Liver (tissue), 9 donors: Measurements from ENCODE around the gene OFD1. TPM values are rescaled to one million over a fixed set of nuclear protein-coding genes. Genes with fewer than 3 reads are reported as not detected.

Experiments used
- DNase-seq: peaks from one replicate; pipeline ENCODE4 v3.0.0-alpha.2; 2017; ENCODE audit warnings: low spot score
- H3K27ac ChIP-seq, 2 donors: one replicate each; pipeline ENCODE4 v1.7.0; 2013; ENCODE audit warnings: inconsistent platforms in 2 of 2, low read length in 2 of 2, control low read depth in 1 of 2, low read depth in 1 of 2, mild to moderate bottlenecking in 1 of 2
- H3K27me3 ChIP-seq, 4 donors: one replicate each; pipeline versions ENCODE4 v1.6.1 to v1.7.0; 2013; ENCODE audit warnings: low read length in 3 of 4, inconsistent platforms in 1 of 4, mild to moderate bottlenecking in 1 of 4, moderate library complexity in 1 of 4; ENCODE audit not compliant: control insufficient read depth in 4 of 4, insufficient read depth in 4 of 4
- H3K36me3 ChIP-seq, 4 donors: one replicate each; pipeline versions ENCODE4 v1.6.1 to v1.7.0; 2013; ENCODE audit warnings: low read length in 3 of 4, mild to moderate bottlenecking in 3 of 4, low read depth in 1 of 4, moderate library complexity in 1 of 4; ENCODE audit not compliant: control insufficient read depth in 4 of 4, insufficient read depth in 3 of 4
- H3K4me1 ChIP-seq, 4 donors: one replicate each; pipeline versions ENCODE4 v1.6.1 to v1.7.0; 2013; ENCODE audit warnings: low read length in 3 of 4, mild to moderate bottlenecking in 3 of 4, moderate library complexity in 1 of 4; ENCODE audit not compliant: control insufficient read depth in 4 of 4, insufficient read depth in 4 of 4
- H3K4me3 ChIP-seq, 3 donors: one replicate each; pipeline versions ENCODE4 v1.6.1 to v1.7.0; 2013; ENCODE audit warnings: low read length in 3 of 3, control low read depth in 1 of 3, low read depth in 1 of 3, mild to moderate bottlenecking in 1 of 3
- H3K9ac ChIP-seq, 2 donors: one replicate each; pipeline ENCODE4 v1.7.0; 2013; ENCODE audit warnings: low read length in 2 of 2, mild to moderate bottlenecking in 2 of 2, moderate library complexity in 2 of 2, control low read depth in 1 of 2, low read depth in 1 of 2
- H3K9me3 ChIP-seq, 4 donors: one replicate each; pipeline versions ENCODE4 v1.6.1 to v1.7.0; 2013; ENCODE audit warnings: low read length in 3 of 4; ENCODE audit not compliant: control insufficient read depth in 4 of 4
- ATF3 ChIP-seq: IDR thresholded peaks from 2 replicates; pipeline ENCODE4 v1.6.1; 2016; ENCODE audit warnings: antibody characterized with exemption
- EGR1 ChIP-seq, 2 donors: IDR thresholded peaks; 2 replicates each; pipeline ENCODE4 v1.6.1; 2016 to 2018; ENCODE audit warnings: antibody characterized with exemption in 2 of 2, low read depth in 2 of 2
- FOXA1 ChIP-seq: IDR thresholded peaks from 2 replicates; pipeline ENCODE4 v1.6.1; 2016; ENCODE audit warnings: antibody characterized with exemption
- FOXA2 ChIP-seq: IDR thresholded peaks from 2 replicates; pipeline ENCODE4 v1.6.1; 2016; ENCODE audit warnings: antibody characterized with exemption
- GABPA ChIP-seq, 2 donors: IDR thresholded peaks in 1 of 2; conservative IDR thresholded peaks in 1 of 2; 2 replicates each; pipeline ENCODE4 v1.6.1; 2016; ENCODE audit warnings: antibody characterized with exemption in 2 of 2, mild to moderate bottlenecking in 1 of 2, moderate library complexity in 1 of 2
- HNF4A ChIP-seq, 2 donors: conservative IDR thresholded peaks; 2 replicates each; pipeline ENCODE4 v1.6.1; 2016; ENCODE audit warnings: antibody characterized with exemption in 2 of 2, mild to moderate bottlenecking in 2 of 2
- HNF4G ChIP-seq: IDR thresholded peaks from 2 replicates; pipeline ENCODE4 v1.6.1; 2016; ENCODE audit warnings: antibody characterized with exemption
- JUND ChIP-seq, 2 donors: IDR thresholded peaks; 2 replicates each; pipeline ENCODE4 v1.6.1; 2016; ENCODE audit warnings: antibody characterized with exemption in 2 of 2
- NR2F2 ChIP-seq: IDR thresholded peaks from 2 replicates; pipeline ENCODE4 v1.6.1; 2016; ENCODE audit warnings: antibody characterized with exemption
- RAD21 ChIP-seq, 2 donors: IDR thresholded peaks; 2 replicates each; pipeline ENCODE4 v1.6.1; 2016; ENCODE audit warnings: antibody characterized with exemption in 2 of 2, mild to moderate bottlenecking in 2 of 2
- REST ChIP-seq: IDR thresholded peaks from 2 replicates; pipeline ENCODE4 v1.6.1; 2016; ENCODE audit warnings: antibody characterized with exemption, mild to moderate bottlenecking
- RXRA ChIP-seq, 2 donors: IDR thresholded peaks; 2 replicates each; pipeline ENCODE4 v1.6.1; 2017 to 2018; ENCODE audit warnings: antibody characterized with exemption in 2 of 2, mild to moderate bottlenecking in 1 of 2
- SP1 ChIP-seq: IDR thresholded peaks from 2 replicates; pipeline ENCODE4 v1.6.1; 2018; ENCODE audit warnings: antibody characterized with exemption, mild to moderate bottlenecking
- YY1 ChIP-seq: IDR thresholded peaks from 2 replicates; pipeline ENCODE4 v1.6.1; 2016; ENCODE audit warnings: antibody characterized with exemption, mild to moderate bottlenecking
- WGBS: extraction: QIAGEN DNeasy Blood & Tissue Kit; methylation state at CpG from one replicate; pipeline ENCODE4 v1.1.7; 2013; 5-methylcytosine and 5-hydroxymethylcytosine counted together
- polyA plus RNA-seq, 2 donors: library from polyadenylated mRNA; stranded (reverse) in 1 of 2; unstranded in 1 of 2; fragments of 200-250 nt in 1 of 2; fragments of >200 nt in 1 of 2; fragmentation: Nextera tagmentation in 1 of 2; extraction: Ambion mirVana in 1 of 2; gene quantifications; one replicate each; pipeline versions ENCODE4 v1.2.1 to v1.2.3, GENCODE V29; 2013 to 2015
- total RNA-seq, 2 donors: library from RNA; depleted of rRNA; stranded (reverse); fragments of >200 nt; gene quantifications; one replicate each; pipeline ENCODE4 v1.2.3, GENCODE V29; 2014
- TF ChIP-seq, protein P1 (sequence below): IDR thresholded peaks from 2 replicates; pipeline ENCODE4 v1.6.1; 2016; ENCODE audit warnings: antibody characterized with exemption
- TF ChIP-seq, protein P2 (sequence below): IDR thresholded peaks from 2 replicates; pipeline ENCODE4 v1.6.1; 2016; ENCODE audit warnings: antibody characterized with exemption
- TF ChIP-seq, protein P3 (sequence below): fragments of 150-350 bp; IDR thresholded peaks from 2 replicates; pipeline ENCODE4 v1.5.1; 2017; ENCODE audit warnings: improper control_type of control experiment, low read depth, low read length; ENCODE audit not compliant: missing input control
- donor health status: healthy.
- donor health status: healthy.
- donor health status: healthy.
- donor health status: healthy.
- donor health status: healthy.

OFD1 gene
- total and polyA plus RNA-seq, 4 donors = 2.9 to 15.7 (median 9.6) TPM

GRCh38 chrX:13780868-13781427 lies 46.4 kb downstream of the OFD1 start:
- DNase-seq = no peak
- Histone ChIP-seq H3K9ac (no peak overlapping the region), H3K36me3 (peaks cover 0 to 4% (median 0%) of the 10 kb centered on the region in 4 donors), H3K4me1 (no peaks in the 10 kb centered on the region), H3K4me3 (no peak overlapping the region), H3K27ac (no peak overlapping the region), H3K9me3 (peaks cover 0 to 2% (median 0%) of the 10 kb centered on the region in 4 donors), H3K27me3 (no peaks in the 10 kb centered on the region)
- WGBS = 78% methylated on average over 7 of the region's 7 CpGs
- TF ChIP-seq RAD21 (IDR thresholded peaks at IDR 0.05) = no peak
- TF ChIP-seq GABPA (IDR thresholded peaks at IDR 0.05 in 1 of 2, conservative IDR thresholded peaks at IDR 0.05 in 1 of 2) = no peak
- no peak for TF ChIP-seq NR2F2
- no peak for TF ChIP-seq HNF4G
- TF ChIP-seq FOXA1 = no peak
- no peak for TF ChIP-seq REST
- TF ChIP-seq JUND (IDR thresholded peaks at IDR 0.05) = no peak

- Histone ChIP-seq H3K9me3 (peaks cover 0 to 2% (median 0%) of the 10 kb centered on the region in 4 donors), H3K4me3 (no peak overlapping the region), H3K4me1 (no peaks in the 10 kb centered on the region), H3K27ac (no peak overlapping the region), H3K9ac (no peak overlapping the region), H3K27me3 (no peaks in the 10 kb centered on the region), H3K36me3 (no peaks in the 10 kb centered on the region)
- WGBS = 63% methylated on average over 8 of the region's 8 CpGs
- DNase-seq = no peak
- TF ChIP-seq FOXA1 (no peak), ATF3 (no peak), RAD21 (IDR thresholded peaks at IDR 0.05) (no peak), HNF4G (no peak), GABPA (IDR thresholded peaks at IDR 0.05 in 1 of 2, conservative IDR thresholded peaks at IDR 0.05 in 1 of 2) (no peak), REST (no peak), FOXA2 (no peak), SP1 (no peak), RXRA (IDR thresholded peaks at IDR 0.05) (no peak), NR2F2 (no peak), EGR1 (IDR thresholded peaks at IDR 0.05; ENCODE audit: low read depth in 2 of 2) (no peak), YY1 (no peak), HNF4A (conservative IDR thresholded peaks at IDR 0.05) (no peak), JUND (IDR thresholded peaks at IDR 0.05) (no peak)
- TF ChIP-seq, protein P1, sequence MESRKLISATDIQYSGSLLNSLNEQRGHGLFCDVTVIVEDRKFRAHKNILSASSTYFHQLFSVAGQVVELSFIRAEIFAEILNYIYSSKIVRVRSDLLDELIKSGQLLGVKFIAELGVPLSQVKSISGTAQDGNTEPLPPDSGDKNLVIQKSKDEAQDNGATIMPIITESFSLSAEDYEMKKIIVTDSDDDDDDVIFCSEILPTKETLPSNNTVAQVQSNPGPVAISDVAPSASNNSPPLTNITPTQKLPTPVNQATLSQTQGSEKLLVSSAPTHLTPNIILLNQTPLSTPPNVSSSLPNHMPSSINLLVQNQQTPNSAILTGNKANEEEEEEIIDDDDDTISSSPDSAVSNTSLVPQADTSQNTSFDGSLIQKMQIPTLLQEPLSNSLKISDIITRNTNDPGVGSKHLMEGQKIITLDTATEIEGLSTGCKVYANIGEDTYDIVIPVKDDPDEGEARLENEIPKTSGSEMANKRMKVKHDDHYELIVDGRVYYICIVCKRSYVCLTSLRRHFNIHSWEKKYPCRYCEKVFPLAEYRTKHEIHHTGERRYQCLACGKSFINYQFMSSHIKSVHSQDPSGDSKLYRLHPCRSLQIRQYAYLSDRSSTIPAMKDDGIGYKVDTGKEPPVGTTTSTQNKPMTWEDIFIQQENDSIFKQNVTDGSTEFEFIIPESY = no peak
- TF ChIP-seq, protein P2, sequence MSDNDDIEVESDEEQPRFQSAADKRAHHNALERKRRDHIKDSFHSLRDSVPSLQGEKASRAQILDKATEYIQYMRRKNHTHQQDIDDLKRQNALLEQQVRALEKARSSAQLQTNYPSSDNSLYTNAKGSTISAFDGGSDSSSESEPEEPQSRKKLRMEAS = no peak
- TF ChIP-seq, protein P3, sequence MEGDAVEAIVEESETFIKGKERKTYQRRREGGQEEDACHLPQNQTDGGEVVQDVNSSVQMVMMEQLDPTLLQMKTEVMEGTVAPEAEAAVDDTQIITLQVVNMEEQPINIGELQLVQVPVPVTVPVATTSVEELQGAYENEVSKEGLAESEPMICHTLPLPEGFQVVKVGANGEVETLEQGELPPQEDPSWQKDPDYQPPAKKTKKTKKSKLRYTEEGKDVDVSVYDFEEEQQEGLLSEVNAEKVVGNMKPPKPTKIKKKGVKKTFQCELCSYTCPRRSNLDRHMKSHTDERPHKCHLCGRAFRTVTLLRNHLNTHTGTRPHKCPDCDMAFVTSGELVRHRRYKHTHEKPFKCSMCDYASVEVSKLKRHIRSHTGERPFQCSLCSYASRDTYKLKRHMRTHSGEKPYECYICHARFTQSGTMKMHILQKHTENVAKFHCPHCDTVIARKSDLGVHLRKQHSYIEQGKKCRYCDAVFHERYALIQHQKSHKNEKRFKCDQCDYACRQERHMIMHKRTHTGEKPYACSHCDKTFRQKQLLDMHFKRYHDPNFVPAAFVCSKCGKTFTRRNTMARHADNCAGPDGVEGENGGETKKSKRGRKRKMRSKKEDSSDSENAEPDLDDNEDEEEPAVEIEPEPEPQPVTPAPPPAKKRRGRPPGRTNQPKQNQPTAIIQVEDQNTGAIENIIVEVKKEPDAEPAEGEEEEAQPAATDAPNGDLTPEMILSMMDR = no peak
Measured at GRCh38 chrX:13786048-13786447, 51.5 kb downstream of the OFD1 start.
